ENCODE results near the gene MYO1A.

MYO1A gene

DNA sequence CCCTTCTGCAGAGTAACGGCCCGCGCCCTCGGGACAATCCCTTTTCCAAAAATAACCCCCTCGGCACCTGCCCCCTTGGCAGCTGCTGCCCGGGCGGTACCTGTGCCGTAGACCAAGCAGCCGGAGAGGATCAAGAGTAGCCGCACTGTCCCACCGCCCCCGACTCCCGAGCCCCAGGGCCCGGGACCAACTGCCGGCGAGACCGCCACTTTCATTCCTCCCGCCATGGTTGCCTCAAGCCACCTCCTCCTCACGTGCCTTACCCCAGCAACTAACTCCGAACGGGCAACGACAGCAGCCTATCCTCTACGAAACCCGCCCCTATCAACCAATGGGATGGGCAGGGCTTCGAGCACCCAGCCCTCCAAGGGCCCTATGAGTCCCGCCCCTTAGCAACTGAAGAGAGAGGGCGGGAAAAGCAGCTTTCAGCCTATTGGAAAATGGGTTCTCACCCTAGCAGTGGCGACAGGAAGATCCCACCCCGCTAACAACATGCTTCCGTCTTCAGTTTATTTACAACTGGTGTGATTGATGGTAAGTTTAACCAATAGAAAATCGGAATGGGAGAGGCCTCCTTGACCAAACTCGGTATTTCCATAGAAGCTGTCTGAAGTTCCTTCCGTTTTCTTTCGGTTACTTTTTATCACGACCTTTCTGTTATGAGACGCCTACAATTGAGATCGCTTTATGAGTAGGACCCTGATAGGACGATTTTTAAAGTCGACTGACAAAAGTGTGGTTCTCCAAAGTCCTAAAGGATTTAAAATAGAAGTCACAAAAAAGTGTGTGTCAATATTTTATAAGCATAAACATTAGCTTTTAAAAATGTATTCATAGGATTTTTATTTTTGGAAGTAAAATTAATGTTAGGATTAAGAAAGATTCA is 28.8 kb upstream of the MYO1A start, which contains the start of gene NEMP1 (continued):
- TF ChIP-seq KLF8 (tag by site-specific recombination; IDR thresholded peaks at IDR 0.05), result peak; percentile 90
- TF ChIP-seq ZNF132 (tag by site-specific recombination; IDR thresholded peaks at IDR 0.05; ENCODE audit: borderline replicate concordance), result no peak
- TF ChIP-seq, protein P1, sequence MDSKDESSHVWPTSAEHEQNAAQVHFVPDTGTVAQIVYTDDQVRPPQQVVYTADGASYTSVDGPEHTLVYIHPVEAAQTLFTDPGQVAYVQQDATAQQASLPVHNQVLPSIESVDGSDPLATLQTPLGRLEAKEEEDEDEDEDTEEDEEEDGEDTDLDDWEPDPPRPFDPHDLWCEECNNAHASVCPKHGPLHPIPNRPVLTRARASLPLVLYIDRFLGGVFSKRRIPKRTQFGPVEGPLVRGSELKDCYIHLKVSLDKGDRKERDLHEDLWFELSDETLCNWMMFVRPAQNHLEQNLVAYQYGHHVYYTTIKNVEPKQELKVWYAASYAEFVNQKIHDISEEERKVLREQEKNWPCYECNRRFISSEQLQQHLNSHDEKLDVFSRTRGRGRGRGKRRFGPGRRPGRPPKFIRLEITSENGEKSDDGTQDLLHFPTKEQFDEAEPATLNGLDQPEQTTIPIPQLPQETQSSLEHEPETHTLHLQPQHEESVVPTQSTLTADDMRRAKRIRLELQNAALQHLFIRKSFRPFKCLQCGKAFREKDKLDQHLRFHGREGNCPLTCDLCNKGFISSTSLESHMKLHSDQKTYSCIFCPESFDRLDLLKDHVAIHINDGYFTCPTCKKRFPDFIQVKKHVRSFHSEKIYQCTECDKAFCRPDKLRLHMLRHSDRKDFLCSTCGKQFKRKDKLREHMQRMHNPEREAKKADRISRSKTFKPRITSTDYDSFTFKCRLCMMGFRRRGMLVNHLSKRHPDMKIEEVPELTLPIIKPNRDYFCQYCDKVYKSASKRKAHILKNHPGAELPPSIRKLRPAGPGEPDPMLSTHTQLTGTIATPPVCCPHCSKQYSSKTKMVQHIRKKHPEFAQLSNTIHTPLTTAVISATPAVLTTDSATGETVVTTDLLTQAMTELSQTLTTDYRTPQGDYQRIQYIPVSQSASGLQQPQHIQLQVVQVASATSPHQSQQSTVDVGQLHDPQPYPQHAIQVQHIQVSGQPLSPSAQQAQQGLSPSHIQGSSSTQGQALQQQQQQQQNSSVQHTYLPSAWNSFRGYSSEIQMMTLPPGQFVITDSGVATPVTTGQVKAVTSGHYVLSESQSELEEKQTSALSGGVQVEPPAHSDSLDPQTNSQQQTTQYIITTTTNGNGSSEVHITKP (tag by site-specific recombination; IDR thresholded peaks at IDR 0.05), result no peak
- TF ChIP-seq, protein P2, sequence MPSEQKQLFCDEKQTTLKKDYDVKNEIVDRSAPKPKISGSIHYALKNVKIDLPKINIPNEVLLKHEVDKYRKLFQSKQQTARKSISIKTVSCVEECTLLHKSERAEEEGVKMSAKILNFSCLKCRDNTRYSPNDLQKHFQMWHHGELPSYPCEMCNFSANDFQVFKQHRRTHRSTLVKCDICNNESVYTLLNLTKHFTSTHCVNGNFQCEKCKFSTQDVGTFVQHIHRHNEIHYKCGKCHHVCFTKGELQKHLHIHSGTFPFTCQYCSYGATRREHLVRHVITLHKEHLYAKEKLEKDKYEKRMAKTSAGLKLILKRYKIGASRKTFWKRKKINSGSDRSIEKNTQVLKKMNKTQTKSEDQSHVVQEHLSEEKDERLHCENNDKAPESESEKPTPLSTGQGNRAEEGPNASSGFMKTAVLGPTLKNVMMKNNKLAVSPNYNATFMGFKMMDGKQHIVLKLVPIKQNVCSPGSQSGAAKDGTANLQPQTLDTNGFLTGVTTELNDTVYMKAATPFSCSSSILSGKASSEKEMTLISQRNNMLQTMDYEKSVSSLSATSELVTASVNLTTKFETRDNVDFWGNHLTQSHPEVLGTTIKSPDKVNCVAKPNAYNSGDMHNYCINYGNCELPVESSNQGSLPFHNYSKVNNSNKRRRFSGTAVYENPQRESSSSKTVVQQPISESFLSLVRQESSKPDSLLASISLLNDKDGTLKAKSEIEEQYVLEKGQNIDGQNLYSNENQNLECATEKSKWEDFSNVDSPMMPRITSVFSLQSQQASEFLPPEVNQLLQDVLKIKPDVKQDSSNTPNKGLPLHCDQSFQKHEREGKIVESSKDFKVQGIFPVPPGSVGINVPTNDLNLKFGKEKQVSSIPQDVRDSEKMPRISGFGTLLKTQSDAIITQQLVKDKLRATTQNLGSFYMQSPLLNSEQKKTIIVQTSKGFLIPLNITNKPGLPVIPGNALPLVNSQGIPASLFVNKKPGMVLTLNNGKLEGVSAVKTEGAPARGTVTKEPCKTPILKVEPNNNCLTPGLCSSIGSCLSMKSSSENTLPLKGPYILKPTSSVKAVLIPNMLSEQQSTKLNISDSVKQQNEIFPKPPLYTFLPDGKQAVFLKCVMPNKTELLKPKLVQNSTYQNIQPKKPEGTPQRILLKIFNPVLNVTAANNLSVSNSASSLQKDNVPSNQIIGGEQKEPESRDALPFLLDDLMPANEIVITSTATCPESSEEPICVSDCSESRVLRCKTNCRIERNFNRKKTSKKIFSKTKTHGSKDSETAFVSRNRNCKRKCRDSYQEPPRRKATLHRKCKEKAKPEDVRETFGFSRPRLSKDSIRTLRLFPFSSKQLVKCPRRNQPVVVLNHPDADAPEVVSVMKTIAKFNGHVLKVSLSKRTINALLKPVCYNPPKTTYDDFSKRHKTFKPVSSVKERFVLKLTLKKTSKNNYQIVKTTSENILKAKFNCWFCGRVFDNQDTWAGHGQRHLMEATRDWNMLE (tag by site-specific recombination; conservative IDR thresholded peaks at IDR 0.05; ENCODE audit: low read depth), result peak; percentile 68
- TF ChIP-seq, protein P3, sequence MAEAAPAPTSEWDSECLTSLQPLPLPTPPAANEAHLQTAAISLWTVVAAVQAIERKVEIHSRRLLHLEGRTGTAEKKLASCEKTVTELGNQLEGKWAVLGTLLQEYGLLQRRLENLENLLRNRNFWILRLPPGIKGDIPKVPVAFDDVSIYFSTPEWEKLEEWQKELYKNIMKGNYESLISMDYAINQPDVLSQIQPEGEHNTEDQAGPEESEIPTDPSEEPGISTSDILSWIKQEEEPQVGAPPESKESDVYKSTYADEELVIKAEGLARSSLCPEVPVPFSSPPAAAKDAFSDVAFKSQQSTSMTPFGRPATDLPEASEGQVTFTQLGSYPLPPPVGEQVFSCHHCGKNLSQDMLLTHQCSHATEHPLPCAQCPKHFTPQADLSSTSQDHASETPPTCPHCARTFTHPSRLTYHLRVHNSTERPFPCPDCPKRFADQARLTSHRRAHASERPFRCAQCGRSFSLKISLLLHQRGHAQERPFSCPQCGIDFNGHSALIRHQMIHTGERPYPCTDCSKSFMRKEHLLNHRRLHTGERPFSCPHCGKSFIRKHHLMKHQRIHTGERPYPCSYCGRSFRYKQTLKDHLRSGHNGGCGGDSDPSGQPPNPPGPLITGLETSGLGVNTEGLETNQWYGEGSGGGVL (tag by site-specific recombination; IDR thresholded peaks at IDR 0.05), result no peak
- peak; percentile 99 for TF ChIP-seq SP2 (tag by site-specific recombination; IDR thresholded peaks at IDR 0.05)
- TF ChIP-seq, protein P4, sequence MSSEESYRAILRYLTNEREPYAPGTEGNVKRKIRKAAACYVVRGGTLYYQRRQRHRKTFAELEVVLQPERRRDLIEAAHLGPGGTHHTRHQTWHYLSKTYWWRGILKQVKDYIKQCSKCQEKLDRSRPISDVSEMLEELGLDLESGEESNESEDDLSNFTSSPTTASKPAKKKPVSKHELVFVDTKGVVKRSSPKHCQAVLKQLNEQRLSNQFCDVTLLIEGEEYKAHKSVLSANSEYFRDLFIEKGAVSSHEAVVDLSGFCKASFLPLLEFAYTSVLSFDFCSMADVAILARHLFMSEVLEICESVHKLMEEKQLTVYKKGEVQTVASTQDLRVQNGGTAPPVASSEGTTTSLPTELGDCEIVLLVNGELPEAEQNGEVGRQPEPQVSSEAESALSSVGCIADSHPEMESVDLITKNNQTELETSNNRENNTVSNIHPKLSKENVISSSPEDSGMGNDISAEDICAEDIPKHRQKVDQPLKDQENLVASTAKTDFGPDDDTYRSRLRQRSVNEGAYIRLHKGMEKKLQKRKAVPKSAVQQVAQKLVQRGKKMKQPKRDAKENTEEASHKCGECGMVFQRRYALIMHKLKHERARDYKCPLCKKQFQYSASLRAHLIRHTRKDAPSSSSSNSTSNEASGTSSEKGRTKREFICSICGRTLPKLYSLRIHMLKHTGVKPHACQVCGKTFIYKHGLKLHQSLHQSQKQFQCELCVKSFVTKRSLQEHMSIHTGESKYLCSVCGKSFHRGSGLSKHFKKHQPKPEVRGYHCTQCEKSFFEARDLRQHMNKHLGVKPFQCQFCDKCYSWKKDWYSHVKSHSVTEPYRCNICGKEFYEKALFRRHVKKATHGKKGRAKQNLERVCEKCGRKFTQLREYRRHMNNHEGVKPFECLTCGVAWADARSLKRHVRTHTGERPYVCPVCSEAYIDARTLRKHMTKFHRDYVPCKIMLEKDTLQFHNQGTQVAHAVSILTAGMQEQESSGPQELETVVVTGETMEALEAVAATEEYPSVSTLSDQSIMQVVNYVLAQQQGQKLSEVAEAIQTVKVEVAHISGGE (tag by site-specific recombination; conservative IDR thresholded peaks at IDR 0.05; ENCODE audit: low read depth), result 0 out of 2 replicates have a peak, but pooled peaks have one; percentile 10

Measured in HEK293 (cell line).